CD4-positive, alpha-beta T cell treated with Interleukin-6 for 4 hours (primary cell): Measurements from ENCODE around the gene FUT2.

Experiments
- DNase-seq: peaks from one replicate; pipeline ENCODE4 v3.0.0-alpha.2; 2020; ENCODE audit warnings: mixed read lengths

FUT2 gene

GRCh38 chr19:48734625-48735024 lies 38.9 kb downstream of the FUT2 start:
- DNase-seq = no peak

GRCh38 chr19:48735031-48735615 lies 39.4 kb downstream of the FUT2 start:
- DNase-seq = no peak

GRCh38 chr19:48737360-48737998 lies 41.7 kb downstream of the FUT2 start:
- DNase-seq = no peak

- DNase-seq = peak; percentile 96
Observed at GRCh38 chr19:48738557-48739403, 43.0 kb downstream of the FUT2 start.

GRCh38 chr19:48739404-48740163 lies 43.8 kb downstream of the FUT2 start:
- DNase-seq = no peak

- no peak for DNase-seq
Observed at GRCh38 chr19:48740164-48740972, 44.6 kb downstream of the FUT2 start, which contains the start of gene RASIP1. Gene RASIP1, minus strand, starts transcription at chr19:48740610. Its CDS starts 328 bp downstream, at chr19:48740282.

GRCh38 chr19:48741129-48741999 lies 45.6 kb downstream of the FUT2 start:
- peak; percentile 15 for DNase-seq

GRCh38 chr19:48742096-48742495 lies 46.3 kb downstream of the FUT2 start:
- DNase-seq = no peak

GRCh38 chr19:48745208-48745995 lies 49.6 kb downstream of the FUT2 start:
- DNase-seq = peak; percentile 61

GRCh38 chr19:48746110-48746509 lies 50.3 kb downstream of the FUT2 start:
- DNase-seq = no peak

- peak; percentile 56 for DNase-seq
Observed at GRCh38 chr19:48746738-48747575, 51.2 kb downstream of the FUT2 start, which contains the start of gene IZUMO1. Gene IZUMO1, minus strand, starts transcription at chr19:48746909. Its CDS starts 1,050 bp downstream, at chr19:48745859.

GRCh38 chr19:48749571-48750198 lies 53.9 kb downstream of the FUT2 start:
- DNase-seq = no peak

GRCh38 chr19:48750351-48750750 lies 54.6 kb downstream of the FUT2 start:
- no peak for DNase-seq

GRCh38 chr19:48750771-48751504 lies 55.2 kb downstream of the FUT2 start:
- DNase-seq = no peak

GRCh38 chr19:48751845-48752495 lies 56.2 kb downstream of the FUT2 start:
- DNase-seq = peak; percentile 36

GRCh38 chr19:48752496-48753365 lies 57.0 kb downstream of the FUT2 start, which contains the start of gene FUT1:
Gene FUT1, minus strand, starts transcription at chr19:48752641. Its CDS starts 1,360 bp downstream, at chr19:48751281.
- peak; percentile 46 for DNase-seq
